K562 (cell line): Measurements from ENCODE around the gene CCDC17. TPM values are rescaled to one million over a fixed set of nuclear protein-coding genes. Genes with fewer than 3 reads are reported as not detected.

Experiments used
- ATAC-seq: fragments of 200-7000 bp; cut with Tn5 transposase; 3 replicates; pipeline ENCODE4 v1.9.1; 2020; ENCODE audit warnings: moderate library complexity
- BruUV-seq: library from RNA; stranded (reverse); fragments of 400-500 nt; replicated peaks from 2 replicates; lab custom pipeline; 2021; lab: Mats Ljungman, UMichigan
- CTCF ChIA-PET: fragments of 300-600 bp; formaldehyde crosslinking; extraction: SDS; loops from one replicate; lab custom pipeline; 2021; ENCODE audit warnings: low intra/inter-chr PET ratio; lab: Yijun Ruan, JAX
- POLR2A ChIA-PET: fragments of 300-600, 350-650 bp; sonication (Branson Sonifier 250); formaldehyde crosslinking; extraction: SDS; loops from one replicate; lab custom pipeline; 2021; ENCODE audit warnings: antibody characterized with exemption, inconsistent platforms; lab: Yijun Ruan, JAX
- DNase-seq, 4 experiments: peaks; one replicate each; pipeline versions ENCODE4 v3.0.0 to v3.0.0-alpha.2; 2011 to 2018; ENCODE audit warnings: low spot score in 3 of 4, mixed read lengths in 3 of 4; ENCODE audit errors: extremely low read depth in 1 of 4
- FAIRE-seq: peaks from 2 replicates; lab custom pipeline; 2011; peaks lifted over from hg19 to GRCh38; lab: Jason Lieb, UNC
- H2AFZ ChIP-seq: 2 replicates; pipeline ENCODE4 v1.6.0; 2011; ENCODE audit warnings: low read depth, low read length, control low read depth, inconsistent platforms
- H3K27ac ChIP-seq: fragments of 200-600 bp; 3 replicates; pipeline ENCODE4 v1.8.0; 2011; ENCODE audit warnings: low read depth, mild to moderate bottlenecking, control low read depth, inconsistent platforms, low read length, moderate library complexity, mixed read lengths; ENCODE audit errors: extremely low read depth
- H3K27me3 ChIP-seq, 2 experiments: fragments of 300-600 bp in 1 of 2; 2 replicates in 1 of 2; 3 replicates in 1 of 2; pipeline versions ENCODE4 v1.6.0 to v1.8.0; 2011; ENCODE audit warnings: inconsistent platforms in 2 of 2, low read length in 2 of 2, mild to moderate bottlenecking in 1 of 2, mixed read lengths in 1 of 2, moderate library complexity in 1 of 2; ENCODE audit not compliant: control insufficient read depth in 2 of 2, insufficient read depth in 2 of 2
- H3K36me3 ChIP-seq: fragments of 300-600 bp; 3 replicates; pipeline ENCODE4 v1.8.0; 2011; ENCODE audit warnings: mild to moderate bottlenecking, low read length, inconsistent platforms; ENCODE audit not compliant: control insufficient read depth, insufficient read depth
- H3K4me1 ChIP-seq, 2 experiments: fragments of 200-600 bp in 1 of 2; replicated peaks in 1 of 2; 2 replicates in 1 of 2; 3 replicates in 1 of 2; pipeline versions ENCODE4 v1.5.1 to v1.8.0; 2011; ENCODE audit warnings: inconsistent platforms in 2 of 2, low read length in 2 of 2, mild to moderate bottlenecking in 1 of 2, mixed read lengths in 1 of 2, moderate library complexity in 1 of 2; ENCODE audit not compliant: control insufficient read depth in 2 of 2, insufficient read depth in 2 of 2
- H3K4me2 ChIP-seq: 2 replicates; pipeline ENCODE4 v1.6.1; 2011; ENCODE audit warnings: low read length, control low read depth, inconsistent platforms, mixed read lengths; ENCODE audit not compliant: insufficient read depth
- H3K4me3 ChIP-seq: fragments of 200-600 bp; sonication (generic), shearing (Covaris generic); 2 replicates; pipeline ENCODE4 v1.5.1; 2016; ENCODE audit warnings: control low read depth, inconsistent platforms
- H3K79me2 ChIP-seq: fragments of 200-600 bp; 3 replicates; pipeline ENCODE4 v1.8.0; 2011; ENCODE audit warnings: low read length, inconsistent platforms; ENCODE audit not compliant: control insufficient read depth, insufficient read depth
- H3K9ac ChIP-seq, 2 experiments: 2 replicates each; pipeline versions ENCODE4 v1.6.0 to v1.6.1; 2011; ENCODE audit warnings: low read depth in 2 of 2, low read length in 2 of 2, control low read depth in 1 of 2, inconsistent platforms in 1 of 2, mild to moderate bottlenecking in 1 of 2, mixed read lengths in 1 of 2; ENCODE audit not compliant: insufficient read depth in 1 of 2
- H3K9me1 ChIP-seq: one replicate; pipeline ENCODE4 v1.6.0; 2011; ENCODE audit warnings: inconsistent platforms, mild to moderate bottlenecking, low read length, moderate library complexity; ENCODE audit not compliant: control insufficient read depth, insufficient read depth
- H3K9me3 ChIP-seq: replicated peaks from 2 replicates; pipeline ENCODE4 v1.5.1; 2011; ENCODE audit warnings: low read depth, low read length, inconsistent platforms; ENCODE audit not compliant: control insufficient read depth, insufficient read depth
- H4K20me1 ChIP-seq: replicated peaks from 2 replicates; pipeline ENCODE4 v1.6.1; 2011; ENCODE audit warnings: low read length, inconsistent platforms, mixed read lengths; ENCODE audit not compliant: control insufficient read depth, insufficient read depth
- E2F3 ChIP-seq: fragments of 250-450 bp; sonication (Bioruptor Pico); IDR thresholded peaks from 2 replicates; pipeline ENCODE4 v1.4.0; 2020; ENCODE audit warnings: mild to moderate bottlenecking
- E2F4 ChIP-seq: sonication (generic); formaldehyde crosslinking; IDR thresholded peaks from 2 replicates; pipeline ENCODE4 v1.8.0; 2022; ENCODE audit warnings: mild to moderate bottlenecking, low read depth, missing genetic modification reagents
- GATAD2B ChIP-seq: fragments of 450-650 bp; IDR thresholded peaks from 2 replicates; pipeline ENCODE4 v1.6.1; 2017; ENCODE audit warnings: mild to moderate bottlenecking, borderline replicate concordance
- HLTF ChIP-seq: fragments of 450-650 bp; IDR thresholded peaks from 2 replicates; pipeline ENCODE4 v1.6.1; 2016
- NCOR1 ChIP-seq: fragments of 450-650 bp; IDR thresholded peaks from 2 replicates; pipeline ENCODE4 v1.6.1; 2016; ENCODE audit warnings: mild to moderate bottlenecking, moderate library complexity
- NFIC ChIP-seq: fragments of 450-650 bp; IDR thresholded peaks from 2 replicates; pipeline ENCODE4 v1.6.1; 2017; ENCODE audit warnings: mild to moderate bottlenecking, inconsistent platforms
- NKRF ChIP-seq: fragments of 450-650 bp; IDR thresholded peaks from 2 replicates; pipeline ENCODE4 v1.6.1; 2016; ENCODE audit warnings: borderline replicate concordance
- PCBP1 ChIP-seq: fragments of 200-400 bp; formaldehyde crosslinking; IDR thresholded peaks from 2 replicates; pipeline ENCODE4 v1.6.1; 2018; ENCODE audit warnings: mild to moderate bottlenecking, low read depth, low read length; ENCODE audit not compliant: poor library complexity, severe bottlenecking
- SNIP1 ChIP-seq: fragments of 450-650 bp; IDR thresholded peaks from 2 replicates; pipeline ENCODE4 v1.7.1; 2017; ENCODE audit warnings: low read depth, mild to moderate bottlenecking
- SNRNP70 ChIP-seq: fragments of 200-400 bp; formaldehyde crosslinking; optimal IDR thresholded peaks from 2 replicates; pipeline ENCODE3; 2017; ENCODE audit warnings: low read depth, low read length
- SRF ChIP-seq, 2 experiments: fragments of 250-450, 450-650 bp in 1 of 2; sonication (Bioruptor Pico) in 1 of 2; sonication (generic) in 1 of 2; formaldehyde crosslinking; IDR thresholded peaks; 2 replicates each; pipeline versions ENCODE4 v1.5.0 to v1.5.1; 2020 to 2022; ENCODE audit warnings: mild to moderate bottlenecking in 1 of 2, missing genetic modification reagents in 1 of 2
- TEAD2 ChIP-seq: fragments of 450-650 bp; IDR thresholded peaks from 2 replicates; pipeline ENCODE4 v1.6.1; 2016; ENCODE audit warnings: missing genetic modification characterization, control low read depth, missing compliant biosample characterization
- VEZF1 ChIP-seq: fragments of 200-800 bp; sonication (Bioruptor generic); IDR thresholded peaks from 2 replicates; pipeline ENCODE4 v1.6.1; 2017; ENCODE audit warnings: missing genetic modification characterization, missing compliant biosample characterization
- ZBTB34 ChIP-seq: fragments of 250-450 bp; sonication (Bioruptor Pico); IDR thresholded peaks from 2 replicates; pipeline ENCODE4 v1.8.0; 2021; ENCODE audit warnings: mild to moderate bottlenecking, moderate library complexity
- ZNF512 ChIP-seq: IDR thresholded peaks from 2 replicates; pipeline ENCODE4 v1.6.1; 2016; ENCODE audit warnings: missing genetic modification characterization, missing compliant biosample characterization
- ZNF830 ChIP-seq: fragments of 250-450 bp; sonication (Bioruptor Pico); IDR thresholded peaks from 2 replicates; pipeline ENCODE4 v1.5.0; 2021; ENCODE audit warnings: mild to moderate bottlenecking
- ZSCAN32 ChIP-seq: fragments of 450-650 bp; formaldehyde crosslinking; IDR thresholded peaks from 2 replicates; pipeline ENCODE4 v1.4.0; 2020; ENCODE audit warnings: mild to moderate bottlenecking, moderate library complexity
- WGBS: fragments of 100-300 bp; shearing (Covaris generic); methylation state at CpG from one replicate; pipeline ENCODE4 v1.1.6; 2016; ENCODE audit warnings: low coverage, mixed read lengths; ENCODE audit not compliant: insufficient coverage; ENCODE audit errors: missing lambda C conversion rate; 5-methylcytosine and 5-hydroxymethylcytosine counted together
- in situ Hi-C: fragments of 300-500 bp; cut with MboI; formaldehyde crosslinking; loops from 4 replicates; pipeline ENCODE4 v1.15.0; 2018; ENCODE audit warnings: inconsistent platforms, mixed read lengths
- intact Hi-C: fragments of 100-400 bp; cut with micrococcal nuclease; formaldehyde crosslinking; loops from 2 replicates; pipeline ENCODE4 v1.14.2; 2022
- polyA plus RNA-seq, 8 experiments: library from polyadenylated mRNA; depleted of rRNA in 4 of 8; stranded (reverse) in 5 of 8; unstranded in 3 of 8; fragments of >200 nt; fragmentation: Nextera tagmentation in 2 of 8; fragmentation: Illumina TruSeq in 1 of 8; extraction: Ambion mirVana in 2 of 8; extraction: Trizol in 1 of 8; gene quantifications; 2 replicates each; pipeline versions ENCODE4 v1.2.1 to v1.2.3, GENCODE V29; 2011 to 2014; ENCODE audit warnings: inconsistent platforms in 1 of 8, missing spikeins in 1 of 8
- total RNA-seq, 7 experiments: library from RNA; depleted of rRNA in 6 of 7; stranded (reverse); fragments of >200 nt in 6 of 7; fragmentation: Illumina TruSeq in 2 of 7; extraction: Trizol in 2 of 7; gene quantifications; 2 replicates each; pipeline versions ENCODE4 v1.2.1 to v1.2.3, GENCODE V29; 2011 to 2021; ENCODE audit warnings: low replicate concordance in 1 of 7

Gene CCDC17
- total and polyA plus RNA-seq, 9 of the 15 experiments (the other 6 are each of a cell fraction or from before 2014, with no cell fraction given) = 0.20 to 2.4 (median 0.85) TPM

- WGBS = 91% methylated on average over 2 of the region's 2 CpGs
- CTCF ChIA-PET = no interaction called here
- BruUV-seq = no TSS peak
- POLR2A ChIA-PET = interaction anchor here (0.8 to 1.2 kb wide), 5 partner anchors 9 to 19 kb away, joined by 3 read pairs; no protein-coding TSS in a partner anchor
- no peaks in the 10 kb centered on the region for H3K9me1 ChIP-seq
- peaks cover 32% of the 10 kb centered on the region; the same call in 1 of the 3 replicates for H3K36me3 ChIP-seq
- intact Hi-C loops = no loop called here
- H3K79me2 ChIP-seq = peaks cover 99% of the 10 kb centered on the region
- FAIRE-seq (no peak), ATAC-seq (no peak), DNase-seq (no peak)
- peaks cover 11% of the 10 kb centered on the region for H4K20me1 ChIP-seq
- no peak overlapping the region for H3K4me3 ChIP-seq
- no peak overlapping the region for H3K9ac ChIP-seq
- no peak overlapping the region for H3K4me2 ChIP-seq
- in situ Hi-C loops = no loop called here
- H3K27me3 ChIP-seq = no peaks in the 10 kb centered on the region
- 0 out of 5 replicates have a peak, but pooled peaks cover 2 to 3% of the 10 kb centered on the region in 2 experiments for H3K4me1 ChIP-seq
- H3K9me3 ChIP-seq = no peaks in the 10 kb centered on the region
- H2AFZ ChIP-seq = no peak overlapping the region
- H3K27ac ChIP-seq = no peak overlapping the region
- TF ChIP-seq NKRF = no peak
- no peak for TF ChIP-seq ZBTB34
- TF ChIP-seq VEZF1 (CRISPR knock-in tag) = no peak
- no peak for TF ChIP-seq SNRNP70
- TF ChIP-seq GATAD2B = no peak
- TF ChIP-seq HLTF = no peak
- TF ChIP-seq ZNF830 (CRISPR knock-in tag) = no peak
- no peak for TF ChIP-seq TEAD2 (tag)
- TF ChIP-seq E2F3 (CRISPR knock-in tag) = no peak
- no peak for TF ChIP-seq ZNF512 (tag)
- no peak for TF ChIP-seq E2F4 (CRISPR knock-in tag)
- no peak for TF ChIP-seq NCOR1
- no peak for TF ChIP-seq ZSCAN32 (CRISPR knock-in tag)
- TF ChIP-seq SRF (CRISPR knock-in tag; IDR thresholded peaks at IDR 0.05) = no peak
- no peak for TF ChIP-seq NFIC
- TF ChIP-seq PCBP1 = no peak
- TF ChIP-seq SNIP1 = no peak
These were observed 43.0 kb upstream of the CCDC17 start for GRCh38 chr1:45666836-45667235.
